ENCODE data around the gene EGFR.

DNA sequence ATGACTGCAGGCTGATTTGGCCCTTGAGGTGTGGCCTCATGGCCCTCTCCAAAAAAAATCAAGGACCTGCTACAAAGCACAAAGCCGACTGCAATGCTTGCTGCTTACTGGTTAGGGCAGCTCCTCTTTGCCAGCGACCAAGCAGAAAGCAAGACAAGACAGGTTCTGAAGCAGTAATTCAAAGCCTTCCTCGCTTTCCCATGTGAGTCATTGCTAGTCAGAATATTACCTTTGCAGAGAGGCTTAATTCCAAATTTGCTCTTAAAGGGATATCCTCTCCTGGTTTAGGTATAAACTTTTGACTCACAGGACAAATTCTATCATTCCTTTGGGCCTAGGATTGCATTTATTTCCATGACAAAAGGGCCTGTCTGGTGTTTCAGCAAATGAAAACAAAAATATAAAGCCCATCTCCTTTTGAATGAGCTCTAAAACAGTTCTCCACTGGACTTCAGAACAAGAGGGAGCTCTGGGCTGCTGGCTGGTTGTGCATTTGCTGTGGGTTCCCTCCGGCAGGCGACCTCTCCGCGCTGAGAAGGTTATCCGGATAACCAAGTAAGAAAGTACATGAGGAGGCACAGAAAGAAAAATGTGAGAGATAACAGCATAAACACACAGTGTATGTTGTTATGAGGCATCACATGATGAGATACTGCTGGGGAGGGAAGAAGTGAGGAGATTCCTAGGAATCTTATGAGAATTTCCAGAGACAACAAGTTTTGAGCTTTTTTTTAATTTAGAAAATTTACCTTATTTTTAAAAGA, 90.8 kb downstream of the EGFR start:
- TF ChIP-seq, protein P1, sequence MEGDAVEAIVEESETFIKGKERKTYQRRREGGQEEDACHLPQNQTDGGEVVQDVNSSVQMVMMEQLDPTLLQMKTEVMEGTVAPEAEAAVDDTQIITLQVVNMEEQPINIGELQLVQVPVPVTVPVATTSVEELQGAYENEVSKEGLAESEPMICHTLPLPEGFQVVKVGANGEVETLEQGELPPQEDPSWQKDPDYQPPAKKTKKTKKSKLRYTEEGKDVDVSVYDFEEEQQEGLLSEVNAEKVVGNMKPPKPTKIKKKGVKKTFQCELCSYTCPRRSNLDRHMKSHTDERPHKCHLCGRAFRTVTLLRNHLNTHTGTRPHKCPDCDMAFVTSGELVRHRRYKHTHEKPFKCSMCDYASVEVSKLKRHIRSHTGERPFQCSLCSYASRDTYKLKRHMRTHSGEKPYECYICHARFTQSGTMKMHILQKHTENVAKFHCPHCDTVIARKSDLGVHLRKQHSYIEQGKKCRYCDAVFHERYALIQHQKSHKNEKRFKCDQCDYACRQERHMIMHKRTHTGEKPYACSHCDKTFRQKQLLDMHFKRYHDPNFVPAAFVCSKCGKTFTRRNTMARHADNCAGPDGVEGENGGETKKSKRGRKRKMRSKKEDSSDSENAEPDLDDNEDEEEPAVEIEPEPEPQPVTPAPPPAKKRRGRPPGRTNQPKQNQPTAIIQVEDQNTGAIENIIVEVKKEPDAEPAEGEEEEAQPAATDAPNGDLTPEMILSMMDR (IDR thresholded peaks at IDR 0.05; ENCODE audit: borderline replicate concordance, extremely low read depth, low read length, poor library complexity, severe bottlenecking): no peak
- TF ChIP-seq EZH2 (IDR thresholded peaks at IDR 0.05; ENCODE audit: borderline replicate concordance, low read depth, low read length, severe bottlenecking): no peak
